Activated T-helper 1 cell treated with Interleukin-2 at 50 U/mL for 16 hours (primary cell): ENCODE data around the gene CACNA2D4.
A peak's percentile ranks its signal among the peaks of the same experiment; 100 is the strongest.
"Not testable (repeated sequence)": the region's sequence is repeated elsewhere in the genome, so short reads cannot be mapped to it uniquely, and the experiment has no call there.

ENCODE experiments used
- DNase-seq: peaks from one replicate; pipeline ENCODE4 v3.0.0-alpha.2; 2020; ENCODE audit warnings: low read depth

CACNA2D4 gene

GRCh38 chr12:1918081-1918883 is at the start of gene CACNA2D4:
CACNA2D4 (minus strand) TSS chr12:1918652; CDS start chr12:1918473, 179 bp downstream.
- DNase-seq: no peak

- DNase-seq: no peak
Measured at GRCh38 chr12:1966561-1967226, 48.2 kb upstream of the CACNA2D4 start.

GRCh38 chr12:1965916-1966315 is 47.5 kb upstream of the CACNA2D4 start:
- no peak for DNase-seq

DNA sequence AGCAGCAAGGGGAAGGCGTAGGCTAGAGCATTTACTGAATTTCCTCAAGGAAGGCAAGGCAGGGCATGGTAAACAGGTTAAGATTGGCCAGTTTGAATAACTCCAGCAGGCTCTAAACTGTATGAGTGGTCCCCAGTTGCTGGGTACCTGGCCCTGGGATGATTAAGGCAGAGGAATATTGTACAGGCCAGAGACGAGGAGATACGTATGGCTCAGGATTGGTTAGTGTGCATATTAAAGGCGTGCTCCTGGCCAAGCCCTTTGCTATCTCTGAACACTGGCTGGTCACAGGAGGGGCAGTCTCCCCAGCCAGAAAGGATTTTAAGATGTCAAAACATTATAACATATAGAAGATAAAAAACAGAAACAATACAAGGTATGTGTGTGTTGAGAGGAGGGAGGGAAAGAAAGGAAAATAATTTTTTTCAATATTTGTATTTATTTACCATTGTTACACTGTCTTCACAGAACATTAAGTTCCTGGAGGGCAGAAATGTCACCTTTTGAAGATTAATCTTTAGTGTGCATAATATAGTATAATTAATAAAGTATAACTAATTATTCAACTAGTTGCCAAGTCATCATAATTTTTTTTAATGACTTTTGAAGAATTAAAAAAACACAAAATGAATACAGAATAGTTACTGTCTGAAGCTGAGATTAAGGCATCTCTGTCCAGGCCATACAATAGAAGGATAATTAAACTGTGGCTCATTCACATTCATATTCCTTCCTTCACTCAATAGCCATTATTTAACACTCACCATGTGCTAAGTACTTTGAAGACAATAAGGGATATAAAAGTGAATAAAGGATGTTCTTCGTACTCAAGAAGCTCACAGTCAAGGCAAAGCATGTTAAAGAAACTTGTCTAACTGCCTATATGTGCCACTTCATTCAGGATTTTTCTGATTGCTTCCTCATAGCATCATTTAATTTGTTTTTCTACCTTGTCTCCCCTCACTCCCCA is 43.9 kb upstream of the CACNA2D4 start:
- DNase-seq: no peak

GRCh38 chr12:1956716-1957115 is 38.3 kb upstream of the CACNA2D4 start:
- DNase-seq: no peak

DNA sequence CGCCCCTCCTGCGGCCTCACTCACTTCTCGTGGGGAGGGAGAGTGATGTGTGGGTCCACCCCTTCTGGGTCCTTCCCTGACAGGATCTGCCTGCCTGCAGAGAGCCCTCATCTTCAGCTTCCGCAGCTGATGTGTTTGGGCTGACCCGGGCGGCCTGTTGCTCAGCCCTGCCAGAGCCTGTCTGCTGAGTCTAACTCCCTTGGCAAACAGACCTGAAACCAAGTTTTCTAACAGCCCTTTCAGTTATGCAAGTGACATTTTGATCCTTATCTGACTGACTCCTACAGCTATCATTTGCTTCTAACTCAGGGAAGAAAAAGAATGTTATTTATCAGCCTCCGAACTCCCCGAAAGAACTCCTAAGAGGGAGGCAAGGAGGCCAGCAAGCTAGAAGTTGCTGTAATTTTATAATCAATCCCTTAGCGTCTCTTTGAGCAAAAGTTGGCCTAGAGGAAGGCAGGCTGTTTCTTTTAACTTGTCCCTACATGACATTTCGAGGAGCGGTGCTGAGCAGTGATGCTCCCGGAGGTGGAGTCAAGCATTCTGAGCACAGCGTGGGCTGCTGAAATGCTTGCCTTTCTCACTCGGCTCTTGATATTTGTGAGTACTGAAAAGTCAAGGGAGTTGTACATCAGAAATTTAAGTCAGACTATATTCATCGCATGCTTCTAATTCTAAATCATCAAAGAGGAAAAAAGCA is 31.5 kb upstream of the CACNA2D4 start:
- DNase-seq: no peak

GRCh38 chr12:1948883-1949282 is 30.4 kb upstream of the CACNA2D4 start:
- no peak for DNase-seq

DNA sequence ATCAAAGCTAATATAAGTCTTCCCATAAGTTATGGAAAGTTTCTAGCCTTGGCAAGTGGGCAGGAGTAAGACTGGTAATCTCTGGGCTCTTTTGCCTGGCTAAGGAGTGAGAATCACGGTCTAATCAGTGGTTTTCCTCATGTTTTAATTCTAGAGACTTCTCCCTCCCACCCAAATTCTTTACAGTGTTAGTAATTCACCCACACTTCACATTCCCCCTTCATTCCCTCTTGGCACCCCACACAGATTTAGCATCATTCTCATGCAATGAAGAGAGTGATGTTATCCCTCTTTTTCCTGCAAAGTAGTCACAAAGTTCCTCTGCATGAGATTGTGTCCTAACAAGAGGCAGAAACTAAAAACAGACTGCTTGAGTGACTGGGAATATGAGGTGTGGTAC is 28.6 kb upstream of the CACNA2D4 start:
- no peak for DNase-seq

DNA sequence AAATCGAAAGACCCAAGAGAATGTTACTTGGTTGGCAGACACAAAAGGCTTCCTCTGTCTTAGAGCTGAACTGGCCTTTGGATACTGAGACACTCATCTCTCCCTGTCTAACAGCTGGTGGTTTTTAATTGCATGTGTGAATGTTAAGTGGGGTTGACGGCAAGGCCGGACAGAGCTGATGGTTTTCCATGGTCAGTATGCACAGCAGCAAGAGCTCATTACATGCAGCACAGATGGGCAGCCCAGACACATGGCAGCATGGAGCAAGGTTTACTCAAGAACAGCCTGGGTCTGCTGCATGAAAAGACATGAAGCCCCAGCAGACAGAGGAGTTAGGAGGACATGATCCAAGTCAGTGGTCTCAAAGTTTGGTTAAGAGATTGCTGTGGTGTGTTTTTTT is 27.8 kb upstream of the CACNA2D4 start:
- no peak for DNase-seq

DNA sequence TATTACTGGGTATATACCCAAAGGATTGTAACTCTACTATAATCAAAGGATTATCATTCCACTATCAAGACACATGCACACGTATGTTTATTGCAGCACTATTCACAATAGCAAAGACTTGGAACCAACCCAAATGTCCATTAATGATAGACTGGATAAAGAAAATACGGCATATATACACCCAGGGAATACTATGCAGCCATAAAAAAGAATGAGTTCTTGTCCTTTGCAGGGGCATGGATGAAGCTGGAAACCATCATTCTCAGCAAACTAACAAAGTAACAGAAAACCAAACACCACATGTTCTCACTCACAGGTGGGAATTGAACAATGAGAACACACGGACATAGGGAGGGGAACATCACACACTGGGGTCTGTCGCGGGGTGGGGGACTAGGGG is 27.1 kb upstream of the CACNA2D4 start:
- not testable (repeated sequence) for DNase-seq

DNA sequence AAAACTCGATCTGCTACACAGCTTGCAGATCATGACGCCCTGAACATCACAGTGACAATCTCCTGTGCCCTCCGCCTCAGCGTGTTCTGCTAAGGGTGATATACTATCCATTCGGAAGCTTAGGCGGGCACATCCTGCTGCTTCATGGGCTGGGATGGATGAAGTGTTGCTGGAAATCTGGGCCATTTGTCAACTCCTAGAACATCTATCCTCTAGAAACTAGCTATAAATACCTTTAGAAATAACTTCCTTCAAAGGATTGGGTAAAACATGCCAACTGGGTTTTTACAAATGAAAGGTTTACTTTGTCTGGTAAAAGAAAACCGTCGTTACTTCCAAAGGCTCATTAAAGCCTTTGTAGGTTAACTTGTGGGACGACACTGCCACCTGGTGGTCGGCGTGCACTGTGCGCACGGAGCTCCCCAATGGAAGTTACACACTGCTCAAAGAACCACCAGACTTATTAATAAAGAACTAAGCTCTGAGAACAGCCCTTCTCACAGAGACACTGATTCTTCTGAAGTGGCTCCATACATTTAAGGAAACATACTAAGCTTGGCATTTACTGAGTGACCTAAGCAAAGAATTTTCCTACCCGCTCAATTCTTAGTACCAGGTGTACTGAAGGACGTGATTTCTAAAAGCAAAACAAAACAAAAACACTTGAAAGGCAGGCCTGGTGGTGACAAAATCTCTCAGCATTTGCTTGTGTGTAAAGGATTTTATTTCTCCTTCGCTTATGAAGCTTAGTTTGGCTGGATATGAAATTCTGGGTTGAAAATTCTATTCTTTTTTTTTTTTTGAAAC is 21.6 kb upstream of the CACNA2D4 start:
- peak; percentile 78 for DNase-seq

- DNase-seq: no peak
Measured at GRCh38 chr12:1939331-1939730, 20.9 kb upstream of the CACNA2D4 start.

DNA sequence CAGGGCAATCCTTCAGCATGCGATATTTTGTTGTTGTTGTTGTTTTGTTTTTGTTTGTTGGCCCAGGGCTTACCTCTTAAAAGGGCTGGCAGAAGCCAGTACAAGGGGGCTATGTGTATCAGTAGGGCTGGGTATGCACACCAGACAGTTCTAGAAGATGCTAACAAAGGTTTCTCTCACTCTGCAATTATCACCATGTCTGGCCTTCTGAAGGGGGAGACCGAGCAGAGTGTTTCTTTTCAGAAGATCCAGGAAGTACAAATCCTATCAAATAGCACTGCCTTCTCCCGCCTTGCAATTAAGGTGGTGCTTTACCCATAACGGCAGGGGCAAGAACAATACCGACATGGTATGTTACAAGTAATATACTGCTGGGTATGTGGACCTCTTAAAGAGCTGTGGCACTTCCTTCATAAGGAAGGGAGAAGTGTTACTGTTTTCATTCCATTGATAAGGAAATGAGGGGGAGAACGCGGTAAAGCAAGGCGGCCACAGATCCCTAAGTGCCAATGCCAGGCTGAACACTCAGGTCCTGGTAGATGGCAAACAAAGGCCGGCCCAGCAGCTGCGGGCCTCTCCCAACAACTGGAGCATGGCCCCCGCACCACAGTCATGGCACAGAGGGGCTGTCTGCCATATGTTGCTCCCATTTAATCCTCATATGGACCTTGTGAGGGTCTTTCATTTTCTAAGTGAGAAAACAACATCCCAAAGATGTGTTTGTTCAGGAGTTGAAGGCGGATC is 19.2 kb upstream of the CACNA2D4 start:
- DNase-seq: no peak

DNA sequence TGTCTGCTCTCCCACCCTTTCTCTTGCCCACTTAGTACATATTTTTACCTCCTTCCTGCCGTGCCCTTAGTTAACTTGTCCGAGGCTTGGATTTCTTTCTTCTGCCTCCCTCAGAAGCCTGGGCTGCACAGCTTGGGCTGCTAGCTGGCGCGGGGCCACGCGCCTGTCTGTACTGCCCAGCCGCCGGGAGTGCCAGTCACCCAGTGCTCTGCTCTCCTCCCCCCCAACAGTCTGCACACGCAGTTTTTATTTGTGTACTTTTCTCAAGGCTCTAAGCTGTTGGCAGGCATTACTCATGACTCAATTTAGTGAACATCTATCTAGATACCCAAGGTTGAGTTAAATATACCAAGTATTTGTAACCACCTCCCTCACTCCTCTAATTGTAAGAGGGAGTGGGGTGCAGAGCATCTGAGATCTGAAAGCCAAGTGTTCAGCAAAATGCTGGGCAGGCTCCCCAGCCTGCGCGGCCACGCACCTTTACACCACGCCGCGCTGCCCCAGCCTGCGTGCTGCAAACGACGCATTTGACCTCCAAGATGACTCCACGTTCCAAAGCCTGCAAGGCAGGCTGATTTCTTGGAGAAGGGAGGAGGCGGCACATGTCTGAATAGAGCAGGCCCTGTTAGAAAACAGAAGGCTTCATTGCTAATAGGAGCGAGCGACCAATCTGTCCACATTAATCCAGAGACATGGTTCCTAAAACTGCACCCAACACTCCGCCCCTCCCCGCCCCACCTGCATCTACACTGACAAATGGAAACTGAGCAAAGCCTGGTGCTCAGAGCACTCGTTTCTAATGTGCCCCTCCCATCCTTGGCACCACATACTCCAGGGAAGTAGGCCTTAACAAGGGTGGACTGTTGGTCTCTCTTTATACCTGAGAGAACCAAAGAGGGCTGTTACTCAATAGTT is 18.2 kb upstream of the CACNA2D4 start:
- no peak for DNase-seq

- no peak for DNase-seq
Measured at GRCh38 chr12:1935700-1936378, 17.4 kb upstream of the CACNA2D4 start.

- no peak for DNase-seq
Measured at GRCh38 chr12:1935242-1935641, 16.8 kb upstream of the CACNA2D4 start.

GRCh38 chr12:1934831-1935230 is 16.4 kb upstream of the CACNA2D4 start:
- no peak for DNase-seq

DNA sequence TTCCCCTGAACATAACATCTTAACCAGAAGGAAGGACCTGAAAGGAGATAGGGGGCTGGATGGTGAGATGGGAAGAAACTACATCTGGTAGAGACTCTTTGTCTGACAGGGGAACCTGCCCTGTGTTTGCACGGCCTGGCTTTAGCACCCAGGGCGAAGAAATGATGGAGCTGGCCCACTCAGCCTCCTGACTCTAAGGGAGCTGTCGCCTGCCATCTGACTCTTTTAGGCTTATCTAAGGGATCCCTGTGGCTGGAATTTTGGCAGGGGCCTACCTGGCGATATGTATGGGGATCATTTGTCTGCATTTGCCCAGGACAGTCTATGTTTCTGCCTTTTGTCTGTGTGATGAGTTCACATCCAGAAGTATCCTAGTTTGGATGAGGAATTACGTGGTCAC is 15.6 kb upstream of the CACNA2D4 start:
- no peak for DNase-seq
